Islet of Langerhans (tissue), 1 donor: ENCODE measurements around the gene EFTUD2.

Experiments used
- FAIRE-seq: peaks from one replicate; lab custom pipeline; 2011; peaks lifted over from hg19 to GRCh38; lab: Jason Lieb, UNC

The EFTUD2 gene

DNA sequence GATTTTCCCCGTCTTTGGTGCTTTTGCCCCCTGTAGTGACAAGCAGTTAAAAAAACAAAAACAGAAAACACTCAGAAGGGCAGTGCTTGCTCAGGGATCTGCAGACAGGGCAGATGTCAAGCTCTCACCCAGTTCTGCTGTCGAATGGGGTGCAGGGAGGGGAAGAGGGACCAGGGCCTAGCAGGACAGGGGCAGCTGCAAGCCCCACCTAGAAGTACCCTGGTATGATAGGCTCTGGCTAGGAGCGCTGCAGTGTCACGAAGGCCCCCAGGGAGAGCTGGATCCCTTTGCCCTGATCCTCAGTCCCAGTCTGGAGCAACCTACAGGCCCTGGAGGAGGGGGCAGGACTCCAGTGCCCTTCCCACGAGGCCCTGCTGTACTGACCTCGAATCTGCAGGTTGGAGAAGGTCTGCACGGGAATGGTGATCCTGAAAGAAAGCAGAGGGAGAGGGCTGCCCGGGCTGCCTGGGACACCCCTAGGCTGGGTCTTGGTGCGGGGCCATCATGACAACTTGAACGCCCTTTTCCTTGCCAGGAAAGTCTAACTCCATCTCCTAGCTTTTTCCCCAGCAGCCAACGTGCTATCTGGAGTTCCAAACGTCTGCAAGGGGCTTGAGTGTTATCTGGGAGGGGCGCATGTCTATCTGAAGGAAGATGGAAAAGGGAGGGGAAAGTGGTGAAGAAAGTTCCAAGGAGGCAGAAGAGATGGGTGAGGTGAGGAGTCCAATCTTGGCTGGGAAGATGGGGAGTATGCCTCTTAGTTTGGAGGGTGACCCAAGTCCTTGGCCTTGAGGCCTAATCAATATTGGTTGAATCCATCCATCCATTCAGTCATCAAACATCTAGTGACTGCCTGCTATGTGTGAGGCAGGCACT is 11.2 kb upstream of the EFTUD2 start:
- FAIRE-seq: no peak

DNA sequence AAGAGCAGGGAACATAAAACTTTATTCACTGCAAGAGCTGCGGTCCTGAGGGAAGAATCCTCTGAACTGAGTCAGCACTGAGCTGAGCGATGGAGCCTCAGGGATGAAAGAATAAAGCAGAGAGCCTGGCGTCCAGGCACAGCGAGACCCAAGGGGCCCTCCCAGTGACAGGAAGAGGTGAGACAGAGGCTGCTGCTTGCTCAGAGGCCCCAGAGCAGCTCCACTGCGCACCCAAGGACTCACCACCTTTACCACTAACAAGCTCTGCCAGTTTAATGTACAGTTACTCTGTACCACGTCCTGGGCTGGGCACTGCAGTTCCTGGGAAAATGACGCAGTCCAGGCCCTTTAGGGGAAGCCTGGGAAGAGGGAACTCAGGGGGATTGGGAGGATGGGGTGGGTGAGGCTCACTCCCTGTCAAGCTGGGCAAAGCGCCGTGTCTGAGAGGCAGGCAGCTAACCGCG is 10.5 kb upstream of the EFTUD2 start:
- FAIRE-seq: no peak

DNA sequence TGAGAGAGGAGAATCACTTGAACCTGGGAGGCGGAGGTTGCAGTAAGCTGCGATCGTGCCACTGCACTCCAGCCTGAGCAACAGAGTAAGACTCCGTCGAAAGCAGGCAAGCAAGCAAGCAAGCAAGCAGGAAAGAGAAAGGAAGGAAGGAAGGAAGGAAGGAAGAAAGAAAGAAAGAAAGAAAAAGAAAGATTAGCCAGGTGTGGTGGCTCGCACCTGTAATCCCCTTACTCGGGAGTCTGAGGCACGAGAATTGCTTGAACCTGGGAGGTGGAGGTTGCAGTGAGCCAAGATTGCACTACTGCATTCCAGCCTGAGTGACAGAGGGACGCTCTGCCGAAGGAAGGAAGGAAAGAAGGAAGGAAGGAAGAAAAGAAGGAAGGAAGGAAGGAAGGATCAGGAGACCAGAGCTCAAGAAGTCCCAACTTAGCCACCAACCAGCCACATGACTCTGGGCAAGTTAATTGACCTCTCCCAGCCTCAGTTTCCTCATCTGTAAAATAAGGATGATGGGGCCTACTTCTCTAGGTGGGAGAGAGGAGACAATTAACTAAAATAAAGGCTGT is 9.6 kb upstream of the EFTUD2 start:
- no peak for FAIRE-seq

DNA sequence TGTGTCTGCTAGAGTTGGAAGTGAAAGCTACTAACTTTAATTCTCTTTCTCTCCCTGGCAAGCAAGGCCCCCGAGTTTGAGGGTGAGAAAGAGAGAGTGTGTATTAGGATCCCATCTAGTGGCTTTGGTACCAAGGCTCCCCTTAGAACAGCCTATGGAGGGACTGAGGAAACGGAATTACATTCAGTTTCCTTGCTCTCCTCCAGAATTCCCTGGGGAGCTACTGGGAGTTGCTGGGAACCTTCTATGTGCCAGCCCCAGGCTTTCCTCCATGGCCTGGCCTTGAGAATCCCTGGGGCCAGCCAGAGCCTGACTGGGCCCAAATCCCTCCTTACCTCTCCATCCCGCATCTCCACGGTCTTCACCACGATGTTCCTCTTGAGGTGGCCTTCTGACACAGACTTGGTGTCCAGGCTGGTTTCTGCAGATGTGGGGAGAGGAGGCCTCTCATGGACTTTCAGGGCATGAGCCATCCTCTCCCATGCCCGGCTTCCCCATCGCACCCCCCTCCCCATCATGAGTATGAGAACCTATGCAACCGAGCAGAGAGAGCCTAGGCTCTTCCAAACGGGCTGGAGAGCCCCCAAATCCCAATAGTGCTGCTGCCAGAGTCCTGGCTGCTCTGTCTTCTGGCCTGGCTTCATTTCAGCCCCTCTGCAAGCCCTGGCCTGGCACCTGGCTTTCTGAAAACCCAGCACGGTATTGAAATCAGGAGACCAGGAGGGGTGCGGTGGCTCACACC is 8.7 kb upstream of the EFTUD2 start:
- no peak for FAIRE-seq

DNA sequence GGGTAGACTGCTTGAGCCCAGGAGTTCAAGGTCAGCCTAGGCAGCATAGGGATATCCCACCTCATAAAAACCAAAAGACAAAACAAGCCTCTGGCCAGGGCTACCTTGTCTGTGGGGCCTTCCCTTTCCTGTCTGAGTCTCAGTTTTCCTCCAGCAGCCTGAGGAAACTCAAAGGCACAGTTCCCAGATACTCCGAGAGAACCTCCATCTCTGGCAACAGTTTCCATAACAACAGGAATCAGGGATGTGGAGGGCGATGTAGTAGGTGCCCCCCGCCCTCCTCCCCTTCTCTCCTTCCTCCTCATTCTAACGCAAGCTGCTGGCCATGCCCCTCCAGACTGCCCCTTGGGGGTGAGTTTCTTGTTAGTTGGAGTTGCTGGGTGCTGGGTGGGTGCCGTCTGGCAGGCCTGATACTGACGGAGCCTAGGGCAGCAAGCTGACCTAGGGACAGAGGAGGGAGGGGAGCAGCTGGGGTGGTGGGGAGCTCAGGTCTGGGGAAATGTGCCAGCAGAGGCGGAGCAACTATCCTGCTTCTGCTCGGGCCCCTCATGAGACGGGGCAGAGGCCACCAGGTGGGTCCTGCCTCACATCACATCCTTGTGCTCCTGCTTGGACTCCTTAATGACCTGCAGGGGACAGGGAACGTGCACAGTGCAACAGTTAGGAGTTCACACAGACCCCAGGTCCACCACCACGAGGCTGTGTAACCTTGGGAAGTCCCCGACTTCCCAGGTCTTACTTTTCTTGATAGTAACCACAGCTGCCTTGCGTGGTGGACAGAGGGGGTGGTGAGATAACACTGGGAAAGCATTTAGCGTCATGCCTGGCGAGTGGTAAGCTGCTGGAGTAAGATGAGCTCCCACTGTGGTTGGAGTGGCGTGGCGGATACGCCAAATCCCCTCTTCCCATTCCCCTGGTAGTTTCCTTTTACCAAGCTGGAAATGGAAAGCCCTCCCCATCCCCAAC is 7.8 kb upstream of the EFTUD2 start:
- no peak for FAIRE-seq

DNA sequence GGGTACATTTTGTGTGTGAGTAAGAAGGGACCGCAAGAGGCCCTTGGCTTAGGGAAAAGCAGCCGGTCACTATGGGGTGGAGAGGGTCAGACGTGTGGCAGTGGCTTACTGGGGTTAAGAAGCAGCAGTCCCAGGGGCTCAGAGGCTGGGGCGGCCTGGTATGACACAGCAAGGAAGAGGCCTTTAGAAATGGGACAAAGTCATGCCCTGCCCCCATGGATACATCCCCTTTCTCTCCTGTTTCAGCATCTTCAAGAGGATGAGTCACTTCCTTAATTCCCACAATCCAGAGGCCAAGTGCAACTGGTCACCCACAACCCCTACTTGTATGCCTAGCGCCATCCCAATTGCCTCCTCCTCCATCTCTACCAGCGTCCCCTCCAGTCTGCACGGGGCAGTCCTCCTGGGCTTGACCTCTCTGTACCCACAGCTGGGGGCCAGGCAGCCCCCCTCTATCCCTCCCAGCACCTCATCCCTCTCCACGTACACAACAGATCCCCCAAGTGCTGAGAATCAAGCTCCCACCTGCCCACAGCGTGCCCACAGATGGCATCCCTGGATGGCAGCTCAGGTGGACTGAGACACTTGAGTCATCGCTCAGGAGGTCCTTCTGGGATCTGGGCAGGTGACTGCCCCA is 6.9 kb upstream of the EFTUD2 start:
- FAIRE-seq: no peak

DNA sequence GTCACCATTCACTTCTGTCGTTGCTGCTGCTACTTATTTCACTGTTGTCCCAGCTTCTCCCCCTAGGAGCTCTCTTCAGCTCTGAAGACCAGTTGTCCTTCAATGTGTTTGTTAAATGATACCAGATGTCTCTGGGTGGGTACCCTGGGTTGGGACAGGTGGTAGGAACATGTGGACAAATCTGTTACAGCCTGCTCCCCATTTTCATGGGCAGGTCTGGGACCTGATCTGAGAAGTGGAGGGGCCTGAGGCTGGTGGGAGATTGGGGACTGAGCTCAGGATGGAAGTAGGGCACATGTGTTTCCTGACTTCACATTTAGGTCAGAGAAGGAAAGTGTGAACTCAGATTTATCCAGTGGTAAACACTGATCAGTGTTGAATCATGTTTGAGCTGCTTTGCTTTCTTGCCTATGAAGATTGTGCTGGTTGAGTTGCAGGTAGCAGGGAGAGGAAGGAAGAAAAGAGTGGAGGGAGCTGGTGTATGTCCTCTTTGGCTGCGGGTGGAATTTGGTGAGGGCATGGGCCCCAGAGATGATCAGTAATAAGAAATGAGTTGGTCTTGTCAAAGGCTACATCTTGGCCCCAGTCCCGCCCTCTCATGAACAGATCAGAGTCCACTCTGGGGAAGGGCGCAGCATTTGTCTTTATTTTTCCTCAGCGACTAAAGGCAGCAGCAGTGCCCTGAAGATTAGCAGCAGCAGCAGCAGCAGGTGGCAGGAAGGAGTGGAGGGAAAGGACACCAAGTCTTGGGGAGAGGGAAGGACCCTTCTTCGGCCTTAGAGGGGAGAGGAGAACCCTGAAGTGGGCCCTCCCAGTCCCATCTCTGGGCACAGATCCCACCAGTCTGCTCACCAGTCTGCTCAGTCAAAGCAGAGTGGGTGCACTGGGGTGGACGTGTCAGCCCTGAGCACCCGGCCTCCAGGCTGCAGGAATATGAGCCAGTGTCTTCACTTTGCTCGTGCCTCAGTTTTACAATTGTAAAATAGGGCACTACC is 6.1 kb upstream of the EFTUD2 start:
- no peak for FAIRE-seq

DNA sequence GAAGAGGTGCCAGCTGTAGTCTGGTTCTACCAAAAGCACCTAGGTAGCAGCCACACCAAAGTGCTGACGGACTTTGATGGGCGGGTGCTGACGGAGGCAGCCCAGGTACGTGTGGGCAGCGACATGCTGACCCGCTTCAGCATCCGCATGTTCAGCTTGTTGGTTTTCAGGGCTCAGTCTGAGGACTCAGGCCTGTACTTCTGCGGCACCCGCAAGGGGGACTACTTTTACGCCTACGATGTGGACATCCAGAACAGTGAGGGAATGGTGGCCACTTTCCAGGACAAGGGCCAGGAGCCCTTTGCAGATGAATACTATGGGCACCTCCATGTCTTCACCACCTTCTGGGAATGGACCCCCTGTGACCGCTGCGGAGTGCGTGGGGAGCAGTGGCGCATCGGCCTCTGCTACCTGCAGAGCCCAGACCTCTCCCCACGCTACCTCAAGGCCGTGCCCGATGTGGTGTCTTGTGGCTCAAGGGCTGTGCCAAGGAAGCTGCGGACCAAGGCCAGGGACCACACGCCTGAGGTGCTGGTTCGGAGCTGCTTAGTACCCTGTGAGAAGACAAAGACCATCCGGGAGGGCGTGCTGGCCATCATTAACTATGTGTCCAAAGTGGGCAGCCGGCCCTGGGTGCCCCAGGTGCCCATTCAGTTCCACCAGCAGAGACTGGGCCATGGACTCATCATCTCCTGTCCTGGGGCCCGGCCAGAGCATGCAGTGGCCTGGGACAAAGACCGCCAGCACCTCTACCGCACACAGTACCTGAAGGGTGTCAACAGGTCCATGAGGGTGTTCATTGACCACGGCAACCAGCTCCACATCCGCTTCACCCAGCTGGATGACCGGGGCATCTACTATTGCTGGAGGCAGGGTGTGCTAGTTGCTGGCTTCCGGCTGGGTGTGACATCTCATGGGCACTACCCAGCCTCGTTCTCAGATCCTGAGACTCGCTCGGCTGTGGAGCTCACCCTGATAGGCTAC is 5.0 kb upstream of the EFTUD2 start:
- no peak for FAIRE-seq

DNA sequence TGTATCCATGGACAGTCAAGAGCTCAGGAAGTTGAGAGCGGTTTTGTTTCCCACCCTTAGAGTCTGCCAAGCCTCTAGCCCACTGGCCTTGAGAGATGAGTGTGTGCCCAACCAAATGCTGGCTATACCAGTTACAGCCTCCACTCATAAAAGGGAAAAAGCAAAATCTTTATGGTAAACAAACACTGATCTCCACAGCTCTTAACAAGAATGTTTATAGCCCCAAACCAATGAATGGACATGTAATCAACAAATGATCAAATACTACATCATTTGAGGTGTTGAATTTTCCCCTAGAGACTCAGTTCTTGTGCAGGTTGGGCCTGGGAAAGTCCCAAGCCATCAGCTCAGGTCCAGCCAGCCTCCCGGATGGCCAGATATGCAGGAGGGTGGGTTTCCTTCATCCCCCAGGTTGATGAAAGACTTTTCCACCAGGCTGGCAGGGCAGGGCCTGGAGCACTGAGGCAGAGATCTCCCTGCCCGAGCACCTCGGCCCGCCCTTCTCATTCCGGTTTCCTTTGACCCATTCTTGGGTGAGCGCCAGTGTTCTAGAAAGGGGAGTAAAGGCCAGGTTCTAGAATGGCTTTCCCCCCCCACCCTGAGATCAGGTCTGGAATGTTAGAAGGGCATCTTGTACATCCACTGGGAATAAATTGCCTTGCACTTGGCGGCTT is 3.9 kb upstream of the EFTUD2 start:
- no peak for FAIRE-seq

DNA sequence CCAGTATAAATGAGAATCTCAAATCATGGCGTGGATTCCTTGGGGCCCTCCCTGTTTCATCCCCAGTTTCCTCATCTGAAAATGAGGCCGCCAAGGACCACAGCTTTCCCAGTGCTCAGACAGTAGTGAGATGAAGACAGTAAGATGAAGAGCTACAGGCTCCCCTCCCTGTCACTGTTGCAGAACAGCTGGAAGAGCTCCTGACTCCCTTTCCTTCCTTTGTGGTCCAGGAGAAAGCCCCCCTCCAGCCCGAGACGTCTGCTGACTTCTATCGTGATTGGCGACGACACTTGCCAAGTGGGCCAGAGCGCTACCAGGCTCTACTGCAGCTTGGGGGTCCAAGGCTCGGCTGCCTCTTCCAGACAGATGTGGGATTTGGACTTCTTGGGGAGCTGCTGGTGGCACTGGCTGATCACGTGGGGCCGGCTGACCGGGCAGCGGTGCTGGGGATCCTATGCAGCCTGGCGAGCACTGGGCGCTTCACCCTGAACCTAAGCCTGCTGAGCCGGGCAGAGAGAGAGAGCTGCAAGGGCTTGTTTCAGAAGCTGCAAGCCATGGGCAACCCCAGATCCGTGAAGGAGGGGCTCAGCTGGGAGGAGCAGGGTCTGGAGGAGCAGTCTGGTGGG is 3.0 kb upstream of the EFTUD2 start:
- FAIRE-seq: no peak

DNA sequence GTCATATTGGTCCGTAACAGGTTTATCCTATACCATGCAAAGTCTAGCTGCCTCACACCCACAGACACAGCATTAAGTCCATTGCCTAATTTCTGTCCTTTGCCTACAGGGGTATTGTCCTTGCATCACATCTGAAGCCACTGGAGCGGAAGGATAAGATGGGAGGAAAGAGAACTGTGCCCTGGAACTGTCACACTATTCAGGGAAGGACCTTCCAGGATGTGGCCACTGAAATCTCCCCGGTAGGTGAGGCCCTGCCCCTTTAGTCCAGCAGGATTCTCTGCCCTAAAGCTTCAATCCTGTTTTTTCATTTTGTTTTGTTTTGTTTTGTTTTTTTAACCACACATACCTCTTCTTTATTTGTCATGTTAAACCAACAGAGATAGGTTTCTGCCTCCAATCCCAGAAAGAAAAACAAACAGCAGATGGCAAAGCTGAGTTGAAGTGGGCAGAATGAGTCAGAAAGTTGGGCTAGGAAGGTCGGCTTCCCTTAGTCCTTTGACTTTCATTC is 2.2 kb upstream of the EFTUD2 start:
- FAIRE-seq: no peak

DNA sequence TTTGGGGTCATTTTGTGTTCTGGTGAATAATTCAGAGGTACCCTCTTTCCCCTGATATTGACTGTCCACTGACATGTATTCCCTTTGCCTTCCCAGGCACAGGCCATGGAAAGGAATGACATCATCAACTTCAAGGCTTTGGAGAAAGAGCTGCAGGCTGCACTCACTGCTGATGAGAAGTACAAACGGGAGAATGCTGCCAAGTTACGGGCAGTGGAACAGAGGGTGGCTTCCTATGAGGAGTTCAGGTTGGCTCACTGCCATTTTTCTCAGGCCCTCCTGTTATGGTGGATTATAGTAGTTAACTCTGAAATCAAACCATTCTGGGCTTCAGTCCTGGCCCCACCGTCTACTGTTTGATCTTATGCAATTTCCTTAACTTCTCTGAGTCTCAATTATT is 1.6 kb upstream of the EFTUD2 start:
- no peak for FAIRE-seq

- no peak for FAIRE-seq
These were observed 524 bp downstream of the EFTUD2 start for GRCh38 chr17:44898768-44899073.

DNA sequence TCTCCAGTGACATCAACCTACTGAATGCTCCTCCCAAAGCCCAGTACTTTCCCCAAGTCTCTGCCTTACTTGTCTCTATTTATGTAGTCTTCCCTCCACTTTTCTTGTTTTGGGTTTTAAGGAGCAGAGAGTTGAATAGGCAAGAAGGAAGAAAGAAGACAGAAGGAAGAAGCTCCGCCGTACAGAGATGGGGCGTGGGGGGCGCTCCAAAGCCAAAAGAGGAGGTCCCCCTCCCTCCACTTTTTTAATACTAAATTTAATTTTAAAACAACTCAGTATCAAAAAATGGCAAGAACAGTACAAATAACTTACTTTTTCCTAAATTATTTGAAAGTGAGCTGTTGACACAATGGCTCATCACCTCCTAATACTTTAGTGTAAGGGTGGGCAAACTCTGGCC is 4.6 kb downstream of the EFTUD2 start:
- FAIRE-seq: no peak

- FAIRE-seq: no peak
These were observed 7.0 kb downstream of the EFTUD2 start for GRCh38 chr17:44892250-44892649.

GRCh38 chr17:44889003-44889402 is 10.2 kb downstream of the EFTUD2 start:
- FAIRE-seq: no peak

GRCh38 chr17:44887971-44888954 is 11.0 kb downstream of the EFTUD2 start:
- FAIRE-seq: no peak
